ENCODE measurements around the gene PPP1R9B. TPM values are rescaled to one million over a fixed set of nuclear protein-coding genes. Genes with fewer than 3 reads are reported as not detected.

PPP1R9B gene
- total RNA-seq, 1 experiment from 2014 or later, result 34.8 TPM

- no peak overlapping the region for H3K27ac Mint-ChIP-seq (ENCODE audit: low read depth, unreplicated experiment)
- TF ChIP-seq CTCF (IDR thresholded peaks at IDR 0.05; ENCODE audit: unreplicated experiment), result no peak
- peaks cover 39% of the 10 kb centered on the region for H3K4me1 Mint-ChIP-seq (ENCODE audit: insufficient read depth, unreplicated experiment)
- ChIA-PET POLR2A (interaction anchor here (1.2 to 2.9 kb wide), 5 partner anchors 7 to 113 kb away, joined by 4 to 35 read pairs (median 11); partner anchors contain the start of gene PPP1R9B), CTCF (interaction anchor here (0.6 to 3.6 kb wide), 14 partner anchors 8 to 943 kb away, joined by 3 to 34 read pairs (median 4); no protein-coding TSS in a partner anchor)
- DNase-seq (ENCODE audit: unreplicated experiment), result no peak
- intact Hi-C loops (cut with micrococcal nuclease), result no loop called here
- H3K4me3 Mint-ChIP-seq (ENCODE audit: unreplicated experiment), result no peak overlapping the region
- H3K36me3 Mint-ChIP-seq (ENCODE audit: insufficient read depth, unreplicated experiment), result no peaks in the 10 kb centered on the region
- no peaks in the 10 kb centered on the region for H3K27me3 Mint-ChIP-seq (ENCODE audit: insufficient read depth, unreplicated experiment)
- H3K9me3 Mint-ChIP-seq (ENCODE audit: unreplicated experiment), result no peaks in the 10 kb centered on the region
- BruUV-seq (replicated peaks), result no TSS peak
These were observed 26.3 kb upstream of the PPP1R9B start for GRCh38 chr17:50176559-50177357.

- Mint-ChIP-seq H3K27me3 (ENCODE audit: insufficient read depth, unreplicated experiment) (no peaks in the 10 kb centered on the region), H3K36me3 (ENCODE audit: insufficient read depth, unreplicated experiment) (no peaks in the 10 kb centered on the region), H3K4me3 (ENCODE audit: unreplicated experiment) (no peak overlapping the region), H3K9me3 (ENCODE audit: unreplicated experiment) (no peaks in the 10 kb centered on the region), H3K27ac (ENCODE audit: low read depth, unreplicated experiment) (peak overlapping the region; percentile 23), H3K4me1 (ENCODE audit: insufficient read depth, unreplicated experiment) (peaks cover 40% of the 10 kb centered on the region)
- intact Hi-C loops (cut with micrococcal nuclease), result no loop called here
- no peak for TF ChIP-seq CTCF (IDR thresholded peaks at IDR 0.05; ENCODE audit: unreplicated experiment)
- no peak for DNase-seq (ENCODE audit: unreplicated experiment)
- no TSS peak for BruUV-seq (replicated peaks)
- CTCF ChIA-PET, result interaction anchor here (1.3 to 1.8 kb wide), 4 partner anchors 23 to 186 kb away, joined by 3 to 7 read pairs (median 4); no protein-coding TSS in a partner anchor
- POLR2A ChIA-PET, result no interaction called here
These were observed 24.7 kb upstream of the PPP1R9B start for GRCh38 chr17:50175035-50175807.

- POLR2A ChIA-PET, result no interaction called here
- TF ChIP-seq CTCF (IDR thresholded peaks at IDR 0.05; ENCODE audit: unreplicated experiment), result no peak
- Mint-ChIP-seq H3K4me1 (ENCODE audit: insufficient read depth, unreplicated experiment) (peaks cover 34% of the 10 kb centered on the region), H3K27ac (ENCODE audit: low read depth, unreplicated experiment) (peak overlapping the region; percentile 23), H3K27me3 (ENCODE audit: insufficient read depth, unreplicated experiment) (no peaks in the 10 kb centered on the region), H3K36me3 (ENCODE audit: insufficient read depth, unreplicated experiment) (no peaks in the 10 kb centered on the region), H3K9me3 (ENCODE audit: unreplicated experiment) (no peaks in the 10 kb centered on the region), H3K4me3 (ENCODE audit: unreplicated experiment) (no peak overlapping the region)
- no peak for DNase-seq (ENCODE audit: unreplicated experiment)
- CTCF ChIA-PET, result interaction anchor here (1.3 to 1.8 kb wide), 4 partner anchors 22 to 187 kb away, joined by 3 to 7 read pairs (median 4); no protein-coding TSS in a partner anchor
- intact Hi-C loops (cut with micrococcal nuclease), result no loop called here
- no TSS peak for BruUV-seq (replicated peaks)
These were observed 24.0 kb upstream of the PPP1R9B start for GRCh38 chr17:50174444-50174843.
